H7 (cell line): ENCODE results near the gene ADCY5. TPM values are rescaled to one million over a fixed set of nuclear protein-coding genes. Genes with fewer than 3 reads are reported as not detected.

Experiments
- DNase-seq: peaks from one replicate; pipeline ENCODE4 v3.0.0; 2012
- H3K27me3 ChIP-seq: 2 replicates; pipeline ENCODE4 v1.6.0; 2011; ENCODE audit warnings: mild to moderate bottlenecking, low read length; ENCODE audit not compliant: control insufficient read depth, insufficient read depth
- H3K36me3 ChIP-seq: replicated peaks from 2 replicates; pipeline ENCODE4 v1.5.1; 2011; ENCODE audit warnings: low read length; ENCODE audit not compliant: control insufficient read depth, insufficient read depth
- H3K4me3 ChIP-seq: 2 replicates; pipeline ENCODE4 v1.5.1; 2011; ENCODE audit warnings: low read depth, mild to moderate bottlenecking, control low read depth, low read length, moderate library complexity; ENCODE audit not compliant: insufficient read depth
- total RNA-seq: library from RNA; depleted of rRNA; stranded (reverse); fragments of >200 nt; shearing (Covaris generic); gene quantifications from 2 replicates; pipeline ENCODE4 v1.2.3, GENCODE V29; 2014

The ADCY5 gene
- total RNA-seq, 1 experiment from 2014 or later, result 2.4 TPM

DNA sequence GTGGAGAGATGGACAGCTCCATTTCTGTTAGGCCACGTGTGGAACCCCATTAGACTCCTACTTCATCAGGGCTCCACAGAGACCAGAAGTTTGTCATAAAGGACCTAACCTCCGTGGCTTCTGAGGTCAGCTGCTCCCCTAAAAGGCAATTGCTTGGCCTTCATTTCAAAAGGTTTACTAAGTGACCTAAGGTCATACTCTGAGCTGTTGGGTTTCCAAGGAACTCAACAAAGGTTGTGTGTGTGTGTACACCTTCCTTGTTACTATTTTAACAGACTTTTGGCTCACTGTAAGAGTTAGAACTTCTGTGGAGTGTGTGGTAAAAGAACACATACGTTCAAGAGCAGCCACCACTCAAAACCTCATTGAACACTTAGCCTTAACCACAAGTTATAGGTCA lies 173.2 kb downstream of the ADCY5 start:
- DNase-seq, result no peak
- H3K4me3 ChIP-seq, result no peak overlapping the region
- H3K27me3 ChIP-seq, result no peaks in the 10 kb centered on the region
- peaks cover 1% of the 10 kb centered on the region; the same call in 1 of the 2 replicates for H3K36me3 ChIP-seq

DNA sequence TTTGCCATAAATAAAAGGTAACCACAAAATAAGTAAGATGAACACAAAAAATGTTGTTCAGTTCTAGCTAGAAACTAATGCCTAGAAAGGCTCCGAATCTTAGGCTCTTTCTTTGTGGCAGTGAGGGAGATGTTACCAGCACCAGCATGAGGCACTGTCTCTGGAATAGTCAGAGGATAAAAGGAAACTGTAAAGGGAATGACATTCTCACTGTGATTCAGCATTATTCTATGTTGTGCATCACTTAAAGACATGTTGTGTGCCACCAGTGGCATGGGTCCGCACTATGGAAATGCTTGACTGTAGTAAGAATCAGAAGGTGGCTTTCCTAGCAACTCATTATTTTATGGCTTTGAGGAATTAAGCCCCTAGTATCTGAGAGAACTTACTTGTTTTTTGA lies 176.3 kb downstream of the ADCY5 start:
- no peak for DNase-seq
- Histone ChIP-seq H3K36me3 (peaks cover 1% of the 10 kb centered on the region; the same call in 1 of the 2 replicates), H3K4me3 (no peak overlapping the region), H3K27me3 (no peaks in the 10 kb centered on the region)

DNA sequence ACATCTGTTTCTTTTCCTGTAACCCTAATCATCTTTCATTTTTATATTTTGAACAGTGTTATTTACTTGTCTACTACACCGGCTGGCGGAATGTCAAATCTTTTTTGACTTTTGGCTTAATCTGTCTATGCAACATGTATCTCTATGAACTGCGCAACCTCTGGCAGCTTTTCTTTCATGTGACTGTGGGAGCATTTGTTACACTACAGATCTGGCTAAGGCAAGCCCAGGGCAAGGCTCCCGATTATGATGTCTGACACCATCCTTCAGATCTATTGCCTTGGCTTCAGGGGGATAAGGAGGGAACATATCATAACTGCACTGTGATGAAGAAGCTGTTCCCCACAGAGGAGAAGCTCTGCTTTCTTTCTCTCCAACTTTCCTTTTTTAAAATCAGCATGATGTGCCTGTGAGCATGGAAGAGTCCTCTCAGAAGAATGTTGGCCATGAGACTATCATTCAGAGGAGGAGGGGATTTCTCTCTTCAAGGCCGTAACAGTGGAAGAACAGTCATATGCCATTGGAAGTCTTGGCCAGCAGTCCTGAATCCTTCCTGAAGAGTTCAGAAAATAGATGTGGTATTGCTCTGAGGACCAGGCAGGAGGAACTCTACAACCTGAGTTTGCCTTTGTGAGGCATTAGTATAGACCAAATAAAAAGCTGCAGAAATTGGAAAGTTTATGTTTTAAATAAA lies 177.3 kb downstream of the ADCY5 start:
- DNase-seq, result no peak
- Histone ChIP-seq H3K36me3 (peaks cover 1% of the 10 kb centered on the region; the same call in 1 of the 2 replicates), H3K4me3 (no peak overlapping the region), H3K27me3 (no peaks in the 10 kb centered on the region)

GRCh38 chr3:123270818-123271217 lies 178.1 kb downstream of the ADCY5 start:
- Histone ChIP-seq H3K4me3 (no peak overlapping the region), H3K27me3 (no peaks in the 10 kb centered on the region), H3K36me3 (peaks cover 1% of the 10 kb centered on the region; the same call in 1 of the 2 replicates)
- DNase-seq, result no peak

- Histone ChIP-seq H3K36me3 (peaks cover 1% of the 10 kb centered on the region; the same call in 1 of the 2 replicates), H3K27me3 (no peaks in the 10 kb centered on the region)
- DNase-seq, result no peak
These were observed 181.1 kb downstream of the ADCY5 start for GRCh38 chr3:123267821-123268220.

DNA sequence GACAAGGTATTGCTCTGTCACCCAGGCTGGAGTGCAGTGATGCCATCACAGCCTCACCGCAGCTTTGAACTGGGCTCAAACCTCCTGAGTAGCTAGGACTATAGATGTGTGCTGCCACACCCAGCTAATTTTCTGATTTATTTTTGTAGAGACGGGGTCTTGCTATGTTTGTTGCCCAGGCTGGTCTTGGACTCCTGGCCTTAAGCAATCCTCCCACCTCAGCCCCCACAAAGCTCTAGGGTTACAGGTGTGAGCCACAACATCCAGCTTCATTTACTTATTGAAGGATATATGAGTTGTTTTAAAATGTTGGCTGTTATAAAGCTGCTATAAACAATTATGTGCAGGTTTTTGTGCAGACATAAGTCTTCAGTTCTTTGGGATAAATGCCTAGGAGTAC lies 184.9 kb downstream of the ADCY5 start:
- DNase-seq, result no peak
- H3K4me3 ChIP-seq, result no peak overlapping the region
- no peaks in the 10 kb centered on the region for H3K27me3 ChIP-seq
- no peaks in the 10 kb centered on the region for H3K36me3 ChIP-seq

More at GRCh38 chr3:123267821-123268220, 181.1 kb downstream of the ADCY5 start:
- H3K4me3 ChIP-seq, result no peak overlapping the region

DNA sequence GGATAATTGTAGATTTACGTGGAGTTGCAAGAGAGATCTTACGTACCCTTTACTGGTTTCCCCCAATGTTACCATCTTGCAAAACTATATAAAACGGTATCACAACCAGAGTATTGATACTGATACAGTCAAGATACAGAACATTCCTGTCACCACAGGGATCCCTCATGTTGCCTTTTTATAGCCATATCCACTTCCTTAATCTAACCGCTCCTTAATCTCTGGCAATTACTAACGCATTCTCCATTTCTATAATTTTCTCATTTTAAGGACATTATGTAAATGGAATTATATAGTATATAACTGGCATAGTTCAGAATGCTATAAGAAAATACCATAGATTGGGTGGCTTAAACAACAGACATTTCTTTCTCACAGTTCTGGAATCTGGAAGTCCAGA lies 186.0 kb downstream of the ADCY5 start:
- DNase-seq, result no peak

GRCh38 chr3:123262226-123262625 lies 186.7 kb downstream of the ADCY5 start:
- Histone ChIP-seq H3K36me3 (no peaks in the 10 kb centered on the region), H3K4me3 (no peak overlapping the region), H3K27me3 (no peaks in the 10 kb centered on the region)
- no peak for DNase-seq

More for the DNA sequence above, 186.0 kb downstream of the ADCY5 start:
- Histone ChIP-seq H3K27me3 (no peaks in the 10 kb centered on the region), H3K4me3 (no peak overlapping the region), H3K36me3 (no peaks in the 10 kb centered on the region)

DNA sequence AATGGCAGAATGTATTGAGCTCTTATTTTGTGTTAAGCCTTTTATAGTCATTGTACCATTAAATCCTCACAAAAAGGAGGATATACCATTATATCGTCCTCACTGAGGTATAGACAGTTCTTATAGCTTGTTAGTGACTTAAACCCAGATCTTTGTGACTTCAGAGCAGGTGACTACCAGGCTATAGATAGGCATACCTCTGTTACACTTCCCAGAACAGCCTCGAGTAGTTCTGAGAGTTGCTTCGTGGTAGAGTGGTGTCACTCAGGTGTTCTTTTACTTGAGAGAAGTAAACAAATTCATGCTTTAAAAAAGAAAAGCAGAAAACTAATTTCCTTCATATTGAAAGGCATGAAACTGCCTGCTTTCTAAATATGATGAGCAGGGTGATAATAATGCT lies 187.2 kb downstream of the ADCY5 start:
- DNase-seq, result no peak
- Histone ChIP-seq H3K4me3 (no peak overlapping the region), H3K36me3 (no peaks in the 10 kb centered on the region), H3K27me3 (no peaks in the 10 kb centered on the region)

DNA sequence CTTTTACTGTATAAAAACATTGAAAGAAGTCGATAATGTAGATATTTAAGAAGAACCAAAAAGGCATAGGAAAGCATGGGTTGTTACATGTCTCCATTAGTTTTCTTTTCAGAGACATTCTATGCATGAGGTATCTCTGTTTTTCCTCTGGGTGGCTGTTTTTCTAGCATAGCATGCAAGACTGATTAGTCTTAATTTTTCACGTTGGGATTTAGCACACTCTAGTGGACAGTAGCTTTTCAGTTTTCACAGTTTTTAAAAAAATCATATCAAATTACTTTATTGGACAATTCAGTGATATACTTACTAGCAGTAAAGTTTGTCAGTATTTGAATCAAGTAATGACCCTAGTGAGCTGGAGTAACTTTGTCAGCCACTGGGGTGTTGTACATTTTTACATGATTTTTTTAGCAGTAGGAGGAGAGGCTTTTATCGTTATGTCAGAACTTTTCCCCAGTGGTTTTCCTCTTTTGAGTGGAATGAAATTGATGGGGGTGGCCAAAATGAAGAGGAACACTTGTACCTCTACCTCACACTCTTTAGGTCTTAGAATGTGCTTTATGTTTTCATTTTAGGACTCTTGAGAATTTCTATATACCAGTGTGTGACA lies 190.0 kb downstream of the ADCY5 start:
- DNase-seq, result no peak
- Histone ChIP-seq H3K4me3 (no peak overlapping the region), H3K27me3 (no peaks in the 10 kb centered on the region), H3K36me3 (no peaks in the 10 kb centered on the region)

- H3K4me3 ChIP-seq, result no peak overlapping the region
- no peak for DNase-seq
- H3K36me3 ChIP-seq, result no peaks in the 10 kb centered on the region
- no peaks in the 10 kb centered on the region for H3K27me3 ChIP-seq
These were observed 190.5 kb downstream of the ADCY5 start for GRCh38 chr3:123258359-123258758.

DNA sequence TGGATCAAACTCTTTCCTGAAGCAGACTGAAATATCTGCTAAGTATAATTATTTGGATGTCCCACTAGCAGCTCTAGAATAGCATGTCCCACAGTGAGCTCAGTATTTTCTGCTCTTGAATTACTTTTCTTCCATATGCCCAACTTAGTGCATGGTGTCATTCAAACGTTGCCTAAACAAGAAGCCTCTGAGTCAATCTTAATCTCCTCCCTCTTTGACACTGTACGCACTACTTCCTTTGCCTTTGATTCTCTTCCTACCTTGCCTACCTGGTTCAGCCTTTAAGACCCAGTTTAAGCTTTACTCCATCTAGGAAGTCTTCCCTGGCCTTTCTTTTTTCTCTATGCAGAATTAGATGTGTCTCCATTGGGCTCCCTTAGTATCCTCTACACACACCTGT lies 192.6 kb downstream of the ADCY5 start:
- Histone ChIP-seq H3K4me3 (no peak overlapping the region), H3K27me3 (no peaks in the 10 kb centered on the region), H3K36me3 (no peaks in the 10 kb centered on the region)
- no peak for DNase-seq

DNA sequence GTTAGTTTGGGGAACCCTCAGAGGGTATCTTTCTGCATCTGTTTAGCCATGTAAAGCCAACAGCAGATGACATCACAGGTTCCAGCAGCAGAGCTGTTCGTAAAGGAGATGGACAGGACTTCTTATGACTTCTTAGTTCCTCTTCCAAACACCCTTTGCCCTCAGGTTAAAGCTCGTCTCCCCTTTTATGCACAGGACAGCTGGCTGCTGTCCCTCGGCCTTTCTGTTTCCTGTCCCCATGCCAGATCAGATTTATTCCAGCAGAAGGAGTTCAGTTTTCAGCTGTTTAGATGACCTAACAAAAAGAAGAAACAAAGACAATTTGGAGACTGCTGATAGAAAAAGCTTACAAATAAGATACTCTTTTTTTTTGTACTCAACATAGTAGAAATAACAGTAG lies 202.0 kb downstream of the ADCY5 start:
- DNase-seq, result no peak
- Histone ChIP-seq H3K36me3 (no peaks in the 10 kb centered on the region; the same call in 1 of the 2 replicates), H3K4me3 (no peak overlapping the region), H3K27me3 (no peaks in the 10 kb centered on the region)

DNA sequence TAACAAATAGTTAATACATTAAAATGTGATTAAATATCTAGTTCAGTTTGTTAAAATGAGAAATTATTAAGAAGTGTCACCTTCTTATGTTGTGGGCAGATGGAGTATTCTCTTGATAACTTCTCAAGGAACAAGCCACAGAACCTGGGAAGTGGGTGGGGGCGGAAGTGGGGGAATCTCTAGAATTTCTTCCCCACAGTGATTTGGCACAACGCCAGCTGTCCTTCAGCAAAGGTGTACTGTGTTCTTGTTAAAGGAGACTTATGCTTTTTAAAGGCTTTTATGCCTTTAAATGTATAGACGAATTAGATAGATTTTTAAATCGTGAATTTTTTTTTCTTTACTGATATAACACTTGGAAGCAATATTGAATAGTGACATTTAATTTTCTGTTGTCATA lies 204.8 kb downstream of the ADCY5 start:
- DNase-seq, result no peak
- Histone ChIP-seq H3K4me3 (no peak overlapping the region), H3K27me3 (no peaks in the 10 kb centered on the region), H3K36me3 (no peaks in the 10 kb centered on the region; the same call in 1 of the 2 replicates)

GRCh38 chr3:123239756-123240155 lies 209.1 kb downstream of the ADCY5 start:
- no peaks in the 10 kb centered on the region for H3K36me3 ChIP-seq
- no peak overlapping the region for H3K4me3 ChIP-seq
- H3K27me3 ChIP-seq, result no peaks in the 10 kb centered on the region
- no peak for DNase-seq
